ENCODE measurements around the gene PROM1. TPM values are rescaled to one million over a fixed set of nuclear protein-coding genes. Genes with fewer than 3 reads are reported as not detected.
A peak's percentile ranks its signal among the peaks of the same experiment; 100 is the strongest.

Gene PROM1
- total RNA-seq, 1 donor from 2014 or later = 12.4 TPM

DNA sequence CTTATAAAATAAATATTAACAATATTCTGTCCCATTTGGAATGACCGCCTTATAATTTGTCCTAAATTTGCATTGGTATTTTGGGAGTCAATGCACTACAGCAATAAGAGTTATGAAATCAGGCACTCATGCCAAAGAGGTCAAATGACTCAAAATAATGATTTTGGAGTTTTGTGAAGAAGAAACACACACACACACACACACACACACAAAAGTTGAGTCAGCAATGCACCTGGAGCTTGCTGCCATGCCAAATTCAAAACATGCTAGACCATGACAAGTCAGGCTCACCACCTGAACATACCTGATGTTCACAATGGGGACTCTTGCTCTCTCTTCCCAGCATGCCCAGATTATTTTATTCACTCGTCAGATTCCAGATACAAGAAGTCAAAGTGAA lies 56.7 kb downstream of the PROM1 start:
- no peaks in the 10 kb centered on the region for H3K36me3 Mint-ChIP-seq
- H3K9me3 Mint-ChIP-seq = no peaks in the 10 kb centered on the region
- TF ChIP-seq, protein P1, sequence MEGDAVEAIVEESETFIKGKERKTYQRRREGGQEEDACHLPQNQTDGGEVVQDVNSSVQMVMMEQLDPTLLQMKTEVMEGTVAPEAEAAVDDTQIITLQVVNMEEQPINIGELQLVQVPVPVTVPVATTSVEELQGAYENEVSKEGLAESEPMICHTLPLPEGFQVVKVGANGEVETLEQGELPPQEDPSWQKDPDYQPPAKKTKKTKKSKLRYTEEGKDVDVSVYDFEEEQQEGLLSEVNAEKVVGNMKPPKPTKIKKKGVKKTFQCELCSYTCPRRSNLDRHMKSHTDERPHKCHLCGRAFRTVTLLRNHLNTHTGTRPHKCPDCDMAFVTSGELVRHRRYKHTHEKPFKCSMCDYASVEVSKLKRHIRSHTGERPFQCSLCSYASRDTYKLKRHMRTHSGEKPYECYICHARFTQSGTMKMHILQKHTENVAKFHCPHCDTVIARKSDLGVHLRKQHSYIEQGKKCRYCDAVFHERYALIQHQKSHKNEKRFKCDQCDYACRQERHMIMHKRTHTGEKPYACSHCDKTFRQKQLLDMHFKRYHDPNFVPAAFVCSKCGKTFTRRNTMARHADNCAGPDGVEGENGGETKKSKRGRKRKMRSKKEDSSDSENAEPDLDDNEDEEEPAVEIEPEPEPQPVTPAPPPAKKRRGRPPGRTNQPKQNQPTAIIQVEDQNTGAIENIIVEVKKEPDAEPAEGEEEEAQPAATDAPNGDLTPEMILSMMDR (IDR thresholded peaks at IDR 0.05; ENCODE audit: unreplicated experiment) = no peak
- H3K27me3 Mint-ChIP-seq (ENCODE audit: low read depth) = no peaks in the 10 kb centered on the region
- H3K4me3 Mint-ChIP-seq = no peak overlapping the region
- DNase-seq (ENCODE audit: low spot score in 2 of 2, unreplicated experiment in 2 of 2) = no peak
- no peak overlapping the region for H3K27ac Mint-ChIP-seq
- peaks cover 12% of the 10 kb centered on the region for H3K4me1 Mint-ChIP-seq

DNA sequence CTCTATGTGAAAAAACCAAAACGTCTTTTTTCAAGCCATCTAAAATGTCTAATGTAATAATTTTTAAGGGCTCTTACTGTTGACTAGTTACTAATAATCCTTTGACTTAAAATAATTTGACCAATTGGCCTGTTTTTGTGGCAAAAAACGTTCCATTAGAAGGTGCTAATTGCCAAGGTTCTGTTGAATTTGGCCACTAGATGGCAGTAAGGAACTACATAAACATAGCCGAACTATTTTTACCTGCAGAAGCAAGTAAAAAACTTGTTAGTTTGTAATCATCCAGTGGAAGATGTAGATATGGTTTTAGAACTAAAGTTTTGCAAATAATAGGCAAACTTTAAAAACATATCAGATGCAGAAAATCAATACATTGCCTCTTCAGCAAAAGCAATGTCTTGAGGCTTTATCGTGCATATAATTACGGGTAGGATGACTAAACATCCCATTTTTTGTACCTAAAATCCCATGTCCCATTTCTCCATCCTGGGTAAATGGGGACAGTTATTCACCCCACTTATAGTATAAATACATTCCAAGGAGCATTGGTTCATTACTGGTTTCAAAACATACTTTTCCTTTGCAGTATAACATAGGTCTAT lies 57.6 kb downstream of the PROM1 start:
- Mint-ChIP-seq H3K27ac (no peak overlapping the region), H3K9me3 (no peaks in the 10 kb centered on the region), H3K4me3 (no peak overlapping the region), H3K4me1 (peaks cover 12% of the 10 kb centered on the region), H3K27me3 (ENCODE audit: low read depth) (no peaks in the 10 kb centered on the region), H3K36me3 (no peaks in the 10 kb centered on the region)
- DNase-seq (ENCODE audit: low spot score in 2 of 2, unreplicated experiment in 2 of 2) = no peak
- TF ChIP-seq, protein P1 (IDR thresholded peaks at IDR 0.05; ENCODE audit: unreplicated experiment) = peak; percentile 91

DNA sequence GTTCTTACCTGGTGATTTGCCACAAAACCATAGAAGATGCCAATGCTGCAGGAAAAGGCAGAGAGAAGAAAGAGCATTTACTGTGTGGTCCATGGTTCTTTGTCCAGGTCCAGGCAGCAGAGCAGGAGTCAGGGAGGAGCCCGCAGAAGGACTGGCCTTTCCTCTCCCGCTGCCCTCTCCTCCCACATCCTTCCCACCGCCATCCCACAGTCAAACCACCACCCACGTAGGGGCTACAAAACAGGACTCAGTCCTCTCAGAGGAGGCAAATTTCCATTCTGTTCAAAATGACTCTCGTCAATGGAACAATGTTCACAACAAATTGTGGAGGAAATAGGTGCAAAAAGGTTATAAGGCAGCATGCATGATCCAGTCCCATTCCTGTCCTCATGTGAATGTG lies 58.6 kb downstream of the PROM1 start:
- peaks cover 12% of the 10 kb centered on the region for H3K4me1 Mint-ChIP-seq
- H3K27ac Mint-ChIP-seq = no peak overlapping the region
- no peaks in the 10 kb centered on the region for H3K27me3 Mint-ChIP-seq (ENCODE audit: low read depth)
- H3K9me3 Mint-ChIP-seq = no peaks in the 10 kb centered on the region
- TF ChIP-seq, protein P1 (IDR thresholded peaks at IDR 0.05; ENCODE audit: unreplicated experiment) = no peak
- no peak overlapping the region for H3K4me3 Mint-ChIP-seq
- DNase-seq (ENCODE audit: low spot score in 2 of 2, unreplicated experiment in 2 of 2) = no peak
- H3K36me3 Mint-ChIP-seq = no peaks in the 10 kb centered on the region

DNA sequence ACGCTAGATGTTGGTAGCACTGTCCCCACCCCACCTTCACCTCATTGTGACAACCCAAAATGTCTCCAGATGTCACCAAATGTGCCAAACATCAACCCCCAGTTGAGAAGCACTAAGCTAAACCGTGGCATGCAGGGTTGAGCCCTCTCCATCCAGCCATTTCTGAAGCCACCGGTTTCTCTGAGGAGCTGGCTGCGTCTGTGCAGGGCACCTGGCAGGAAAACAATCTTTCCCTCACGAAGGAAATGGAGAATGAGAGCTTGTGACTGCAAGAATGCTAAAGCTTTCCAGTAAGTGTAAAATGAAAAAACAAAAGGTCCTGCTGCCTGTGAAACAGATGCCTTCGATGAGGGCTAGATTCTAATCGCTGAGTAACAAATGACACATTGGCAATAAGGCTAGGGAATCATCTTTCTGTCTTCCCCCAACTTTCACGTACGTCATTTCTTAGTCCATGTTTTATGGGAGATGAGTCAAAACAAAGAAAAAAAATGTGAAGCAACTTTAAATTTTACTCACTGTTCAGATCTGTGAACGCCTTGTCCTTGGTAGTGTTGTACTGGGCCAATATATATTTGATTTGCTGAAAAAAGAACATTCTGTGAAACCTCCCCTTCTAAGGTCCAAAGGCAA lies 59.9 kb downstream of the PROM1 start:
- Mint-ChIP-seq H3K27me3 (ENCODE audit: low read depth) (no peaks in the 10 kb centered on the region), H3K36me3 (no peaks in the 10 kb centered on the region), H3K27ac (no peak overlapping the region), H3K4me3 (no peak overlapping the region), H3K4me1 (peaks cover 3% of the 10 kb centered on the region), H3K9me3 (no peaks in the 10 kb centered on the region)
- TF ChIP-seq, protein P1 (IDR thresholded peaks at IDR 0.05; ENCODE audit: unreplicated experiment) = no peak
- DNase-seq (ENCODE audit: low spot score in 2 of 2, unreplicated experiment in 2 of 2) = no peak

DNA sequence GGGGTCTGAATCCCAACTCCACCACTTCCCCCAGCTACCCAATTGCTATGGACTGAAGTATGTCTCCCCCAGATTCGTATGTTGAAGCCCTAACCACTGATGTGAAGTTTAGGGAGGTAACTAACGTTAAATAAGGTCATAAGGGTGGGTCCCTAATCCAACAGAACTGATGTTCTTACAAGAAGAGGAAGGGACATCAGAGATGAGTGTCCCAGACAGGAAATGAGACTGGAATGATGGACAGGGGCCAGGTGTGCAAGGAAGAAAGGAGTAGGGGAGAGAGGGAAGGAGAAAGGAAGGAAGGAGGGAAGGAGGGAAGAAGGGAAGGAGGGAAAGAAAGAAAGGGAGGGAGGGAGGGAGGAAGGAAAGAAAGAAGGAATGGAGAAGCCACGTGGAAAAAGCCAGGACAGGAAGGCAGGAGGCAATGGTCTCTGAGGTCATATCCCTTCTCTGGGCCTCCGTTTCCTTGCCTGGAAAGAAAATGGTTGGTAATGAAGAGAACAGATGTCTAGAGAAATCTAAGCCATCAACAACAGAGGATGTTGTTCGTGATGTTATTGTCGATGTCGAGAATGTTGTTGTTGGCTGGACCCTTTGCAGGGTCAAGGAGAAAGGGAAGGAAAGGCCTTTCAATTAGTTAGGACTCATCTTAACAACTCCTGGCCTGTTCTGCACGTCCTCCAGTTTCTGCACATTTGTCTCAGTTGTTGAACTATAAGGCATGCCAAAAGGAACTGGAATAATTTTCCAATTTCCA lies 61.8 kb downstream of the PROM1 start:
- Mint-ChIP-seq H3K4me1 (no peaks in the 10 kb centered on the region), H3K27me3 (ENCODE audit: low read depth) (no peaks in the 10 kb centered on the region), H3K27ac (no peak overlapping the region), H3K9me3 (no peaks in the 10 kb centered on the region), H3K36me3 (no peaks in the 10 kb centered on the region), H3K4me3 (no peak overlapping the region)
- TF ChIP-seq, protein P1 (IDR thresholded peaks at IDR 0.05; ENCODE audit: unreplicated experiment) = no peak
- no peak for DNase-seq (ENCODE audit: low spot score in 2 of 2, unreplicated experiment in 2 of 2)

Data from mesothelial cell of epicardium (in vitro differentiated cells).